ENCODE data around the gene ZNF578. TPM values are rescaled to one million over a fixed set of nuclear protein-coding genes. Genes with fewer than 3 reads are reported as not detected.
"Not testable (repeated sequence)": the region's sequence is repeated elsewhere in the genome, so short reads cannot be mapped to it uniquely, and the experiment has no call there.

Gene ZNF578
- total RNA-seq, 1 donor = 3.9 TPM

DNA sequence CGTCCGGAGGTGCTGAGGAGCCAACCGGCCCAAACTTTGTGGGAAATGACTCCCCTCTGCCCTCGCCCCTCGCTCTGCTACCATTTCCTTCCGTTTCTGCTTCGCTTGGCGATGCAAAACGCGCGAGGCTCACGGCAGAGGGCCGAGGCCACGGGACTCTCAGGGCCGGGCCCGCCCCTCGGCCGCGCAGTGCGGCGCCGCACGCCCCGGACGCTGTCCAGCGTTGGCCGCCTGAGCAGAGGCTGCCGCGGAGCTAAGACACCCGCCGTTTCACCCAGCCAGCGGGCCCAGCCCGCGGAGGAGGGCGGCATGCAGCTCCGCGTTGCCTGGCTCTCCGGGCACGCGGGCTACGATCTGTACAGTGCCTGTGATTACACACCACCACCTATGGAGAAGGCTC is 2.1 kb upstream of the ZNF578 start:
- TF ChIP-seq, protein P1, sequence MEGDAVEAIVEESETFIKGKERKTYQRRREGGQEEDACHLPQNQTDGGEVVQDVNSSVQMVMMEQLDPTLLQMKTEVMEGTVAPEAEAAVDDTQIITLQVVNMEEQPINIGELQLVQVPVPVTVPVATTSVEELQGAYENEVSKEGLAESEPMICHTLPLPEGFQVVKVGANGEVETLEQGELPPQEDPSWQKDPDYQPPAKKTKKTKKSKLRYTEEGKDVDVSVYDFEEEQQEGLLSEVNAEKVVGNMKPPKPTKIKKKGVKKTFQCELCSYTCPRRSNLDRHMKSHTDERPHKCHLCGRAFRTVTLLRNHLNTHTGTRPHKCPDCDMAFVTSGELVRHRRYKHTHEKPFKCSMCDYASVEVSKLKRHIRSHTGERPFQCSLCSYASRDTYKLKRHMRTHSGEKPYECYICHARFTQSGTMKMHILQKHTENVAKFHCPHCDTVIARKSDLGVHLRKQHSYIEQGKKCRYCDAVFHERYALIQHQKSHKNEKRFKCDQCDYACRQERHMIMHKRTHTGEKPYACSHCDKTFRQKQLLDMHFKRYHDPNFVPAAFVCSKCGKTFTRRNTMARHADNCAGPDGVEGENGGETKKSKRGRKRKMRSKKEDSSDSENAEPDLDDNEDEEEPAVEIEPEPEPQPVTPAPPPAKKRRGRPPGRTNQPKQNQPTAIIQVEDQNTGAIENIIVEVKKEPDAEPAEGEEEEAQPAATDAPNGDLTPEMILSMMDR (IDR thresholded peaks at IDR 0.05; ENCODE audit: insufficient read depth, low read depth, low read length) = no peak
- no peak for DNase-seq (ENCODE audit: low read depth)
- H3K4me3 ChIP-seq (ENCODE audit: low read depth, low read length) = no peak overlapping the region

DNA sequence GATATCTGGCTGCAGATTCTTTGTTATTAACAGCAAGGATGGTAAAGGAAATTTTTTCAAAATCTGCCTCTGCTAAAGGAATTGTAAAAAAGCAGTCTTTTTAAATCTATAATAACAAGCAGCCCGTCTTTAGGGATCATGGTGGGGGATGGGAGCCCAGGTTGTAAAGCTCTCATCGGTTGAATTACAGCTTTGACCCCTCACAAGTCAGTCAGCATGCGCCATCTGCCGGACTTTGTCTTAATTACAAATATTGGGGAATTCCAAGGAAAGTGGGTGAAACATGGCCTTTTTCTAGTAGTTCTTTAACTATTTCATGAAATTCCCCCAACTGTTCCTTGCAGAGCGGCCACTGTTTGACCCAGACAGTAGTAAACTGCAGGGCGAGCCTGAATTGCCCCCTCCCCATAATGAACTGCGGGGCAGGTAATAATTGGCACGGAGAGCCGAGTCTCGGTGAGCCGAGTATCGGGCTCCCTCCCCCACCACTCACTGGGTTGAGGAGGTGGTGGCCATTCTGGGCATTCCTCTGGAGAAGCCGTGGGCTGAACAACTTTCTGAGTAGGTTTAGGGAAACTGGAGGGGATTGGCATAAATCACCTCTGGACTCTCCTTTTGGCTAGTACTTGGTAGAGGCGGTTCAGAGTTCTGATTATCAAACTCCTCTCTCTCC is 11.6 kb downstream of the ZNF578 start:
- no peak for DNase-seq (ENCODE audit: low read depth)
- TF ChIP-seq, protein P1 (IDR thresholded peaks at IDR 0.05; ENCODE audit: insufficient read depth, low read depth, low read length) = no peak
- no peak overlapping the region for H3K4me3 ChIP-seq (ENCODE audit: low read depth, low read length)

DNA sequence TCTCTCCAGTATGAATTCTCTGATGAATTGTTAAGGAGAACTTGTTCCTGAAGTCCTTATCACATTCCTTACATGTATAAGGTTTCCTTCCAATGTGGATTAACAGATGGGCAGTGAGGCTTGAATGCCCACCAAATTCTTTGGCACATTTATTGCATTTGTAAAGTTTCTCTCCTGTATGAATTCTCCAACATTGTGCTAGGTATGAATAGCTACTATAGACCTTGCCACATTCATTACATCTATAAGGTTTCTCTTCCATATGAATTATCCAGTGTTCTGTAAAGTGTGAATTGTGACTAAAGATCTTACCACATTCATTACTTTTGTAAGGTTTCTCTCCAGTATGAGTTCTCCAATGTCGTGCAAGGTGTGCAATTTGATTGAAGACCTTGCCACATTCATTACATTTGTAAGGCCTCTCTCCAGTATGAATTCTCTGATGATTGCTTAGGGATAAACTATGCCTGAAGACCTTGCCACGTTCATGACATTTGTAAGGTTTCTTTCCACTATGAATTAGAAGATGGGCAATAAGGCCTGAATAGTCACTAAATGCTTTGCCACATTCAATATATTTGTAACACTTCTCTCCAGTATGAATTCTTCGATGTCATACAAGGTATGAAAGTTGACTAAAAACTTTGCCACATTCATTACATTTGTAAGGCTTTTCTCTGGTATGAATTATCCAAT is 20.4 kb downstream of the ZNF578 start:
- TF ChIP-seq, protein P1 (IDR thresholded peaks at IDR 0.05; ENCODE audit: insufficient read depth, low read depth, low read length) = no peak

DNA sequence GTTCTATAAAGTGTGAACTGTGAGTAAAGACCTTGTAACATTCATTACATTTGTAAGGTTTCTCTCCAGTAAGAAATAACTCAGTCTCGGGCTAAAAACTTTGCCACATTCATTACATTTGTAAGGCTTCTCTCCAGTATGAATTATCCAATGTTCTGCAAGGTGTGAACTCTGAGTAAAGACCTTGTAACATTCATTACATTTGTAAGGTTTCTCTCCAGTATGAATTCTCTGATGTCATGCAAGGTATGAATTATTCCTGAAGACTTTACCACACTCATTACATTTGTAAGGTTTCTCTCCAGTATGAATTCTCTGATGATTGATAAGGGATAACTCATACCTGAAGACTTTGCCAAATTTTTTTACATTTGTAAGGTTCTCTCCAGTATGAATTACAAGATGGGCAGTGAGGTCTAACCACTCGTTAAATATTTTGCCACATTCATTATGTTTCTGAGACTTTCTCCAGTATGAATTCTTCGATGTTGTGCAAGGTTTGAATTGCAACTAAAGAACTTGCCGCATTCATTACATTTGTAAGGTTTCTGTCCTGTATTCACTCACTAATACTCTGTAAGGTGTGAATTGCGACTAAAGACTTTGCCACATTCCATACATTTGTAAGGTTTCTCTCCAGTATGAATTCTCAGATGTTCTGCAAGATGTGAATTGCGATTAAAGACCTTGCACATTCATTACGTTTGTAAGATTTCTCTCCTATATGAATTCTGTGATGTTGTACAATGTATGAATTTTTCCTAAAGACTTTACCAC is 21.2 kb downstream of the ZNF578 start:
- TF ChIP-seq, protein P1 (IDR thresholded peaks at IDR 0.05; ENCODE audit: insufficient read depth, low read depth, low read length) = no peak
- DNase-seq (ENCODE audit: low read depth) = no peak
- no peak overlapping the region for H3K4me3 ChIP-seq (ENCODE audit: low read depth, low read length)

More for the DNA sequence above, 20.4 kb downstream of the ZNF578 start:
- no peak overlapping the region for H3K4me3 ChIP-seq (ENCODE audit: low read depth, low read length)
- DNase-seq (ENCODE audit: low read depth) = no peak

DNA sequence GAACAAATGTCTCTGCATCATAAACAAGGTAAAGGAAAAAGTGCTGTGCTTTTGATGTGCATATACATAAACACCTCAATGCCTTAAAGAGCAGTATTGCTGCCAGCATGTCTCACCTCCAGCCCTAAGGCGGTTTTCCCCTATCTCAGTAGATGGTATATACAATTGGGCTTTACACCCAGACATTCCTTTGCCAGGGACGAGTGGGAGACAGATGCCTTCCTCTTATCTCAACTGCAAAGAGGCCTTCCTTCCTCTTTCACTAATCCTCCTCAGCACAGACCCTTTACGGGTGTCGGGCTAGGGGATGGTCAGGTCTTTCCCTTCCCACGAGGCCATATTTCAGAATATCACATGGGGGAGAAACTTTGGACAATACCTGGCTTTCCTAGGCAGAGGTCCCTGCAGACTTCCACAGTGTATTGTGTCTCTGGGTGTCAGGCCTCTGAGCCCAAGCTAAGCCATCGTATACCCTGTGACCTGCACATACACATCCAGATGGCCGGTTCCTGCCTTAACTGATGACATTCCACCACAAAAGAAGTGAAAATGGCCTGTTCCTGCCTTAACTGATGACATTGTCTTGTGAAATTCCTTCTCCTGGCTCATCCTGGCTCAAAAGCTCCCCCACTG is 30.9 kb downstream of the ZNF578 start:
- H3K4me3 ChIP-seq (ENCODE audit: low read depth, low read length); DNase-seq (ENCODE audit: low read depth): not testable (repeated sequence)

DNA sequence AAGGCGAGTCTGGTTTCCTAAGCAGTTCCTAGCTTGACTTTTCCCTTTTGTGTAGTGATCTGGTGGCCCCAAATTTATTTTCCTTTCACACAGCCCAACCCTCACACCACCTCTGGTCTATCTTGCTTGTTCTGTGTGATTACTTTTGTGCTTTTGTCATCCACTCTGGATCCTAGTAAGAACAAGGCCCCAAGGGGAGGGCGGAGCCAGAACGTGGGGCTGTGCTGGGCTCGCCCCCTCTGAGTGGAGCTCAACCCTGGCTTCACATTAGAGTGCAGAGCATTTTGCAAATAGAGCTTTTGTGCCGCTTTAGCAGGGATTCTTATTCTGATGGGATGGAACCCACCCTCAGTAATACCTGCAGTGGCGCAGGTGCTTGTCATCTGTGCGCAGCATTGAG is 31.7 kb downstream of the ZNF578 start:
- not testable (repeated sequence) for H3K4me3 ChIP-seq (ENCODE audit: low read depth, low read length); DNase-seq (ENCODE audit: low read depth)

DNA sequence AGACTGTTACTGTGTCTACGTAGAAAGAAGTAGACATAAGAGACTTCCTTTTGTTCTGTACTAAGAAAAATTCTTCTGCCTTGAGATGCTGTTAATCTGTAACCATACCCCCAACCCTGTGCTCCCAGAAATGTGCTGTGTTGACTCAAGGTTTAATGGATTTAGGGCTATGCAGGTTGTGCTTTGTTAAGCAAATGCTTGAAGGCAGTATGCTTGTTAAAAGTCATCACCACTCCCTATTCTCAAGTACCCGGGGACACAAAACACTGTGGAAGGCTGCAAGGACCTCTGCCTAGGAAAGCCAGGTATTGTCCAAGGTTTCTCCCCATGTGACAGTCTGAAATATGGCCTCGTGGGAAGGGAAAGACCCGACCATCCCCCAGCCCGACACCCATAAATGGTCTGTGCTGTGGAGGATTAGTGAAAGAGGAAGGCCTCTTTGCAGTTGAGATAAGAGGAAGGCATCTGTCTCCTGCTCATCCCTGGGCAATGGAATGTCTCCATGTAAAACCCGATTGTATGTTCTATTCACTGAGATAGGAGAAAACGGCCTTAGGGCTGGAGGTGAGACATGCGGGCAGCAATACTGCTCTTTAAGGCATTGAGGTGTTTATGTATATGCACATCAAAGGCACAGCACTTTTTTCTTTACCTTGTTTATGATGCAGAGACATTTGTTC is 32.3 kb downstream of the ZNF578 start:
- not testable (repeated sequence) for H3K4me3 ChIP-seq (ENCODE audit: low read depth, low read length); DNase-seq (ENCODE audit: low read depth)
